HepG2 (cell line): Measurements from ENCODE around the gene CLPTM1. TPM values are rescaled to one million over a fixed set of nuclear protein-coding genes. Genes with fewer than 3 reads are reported as not detected.

Source experiments
- AGO2 ChIP-seq: fragments of 200-400 bp; formaldehyde crosslinking; optimal IDR thresholded peaks from 2 replicates; pipeline ENCODE3; 2017; ENCODE audit warnings: mild to moderate bottlenecking, low read depth, low read length, moderate library complexity
- EED ChIP-seq: sonication (generic); formaldehyde crosslinking; IDR thresholded peaks from 2 replicates; pipeline ENCODE4 v1.5.0; 2020; ENCODE audit warnings: mild to moderate bottlenecking, missing genetic modification reagents
- GTF3A ChIP-seq: sonication (generic); formaldehyde crosslinking; conservative IDR thresholded peaks from 2 replicates; pipeline ENCODE4 v1.4.0; 2020; ENCODE audit warnings: mild to moderate bottlenecking, missing genetic modification reagents
- HDAC6 ChIP-seq: fragments of 200-600 bp; sonication (generic); IDR thresholded peaks from 2 replicates; pipeline ENCODE4 v1.7.0; 2017; ENCODE audit warnings: mild to moderate bottlenecking, antibody characterized with exemption, low read length, low read depth
- HNF4A ChIP-seq: sonication (generic); formaldehyde crosslinking; IDR thresholded peaks from 2 replicates; pipeline ENCODE4 v1.4.0; 2020; ENCODE audit warnings: missing genetic modification reagents
- KDM3A ChIP-seq: IDR thresholded peaks from 2 replicates; pipeline ENCODE4 v1.6.1; 2018; ENCODE audit warnings: low read depth, missing compliant biosample characterization
- NAIF1 ChIP-seq: sonication (generic); formaldehyde crosslinking; IDR thresholded peaks from 2 replicates; pipeline ENCODE4 v1.5.0; 2020; ENCODE audit warnings: mild to moderate bottlenecking, missing genetic modification reagents, borderline replicate concordance
- STAT5B ChIP-seq: sonication (generic); formaldehyde crosslinking; IDR thresholded peaks from 2 replicates; pipeline ENCODE4 v1.4.0; 2020; ENCODE audit warnings: missing genetic modification reagents
- THAP11 ChIP-seq: IDR thresholded peaks from 2 replicates; pipeline ENCODE4 v1.6.1; 2016; ENCODE audit warnings: missing biosample characterization, missing genetic modification reagents
- TP53 ChIP-seq: sonication (generic); formaldehyde crosslinking; conservative IDR thresholded peaks from 2 replicates; pipeline ENCODE4 v1.4.0; 2020; ENCODE audit warnings: missing genetic modification reagents
- ZBTB42 ChIP-seq: sonication (generic); formaldehyde crosslinking; IDR thresholded peaks from 2 replicates; pipeline ENCODE4 v1.5.0; 2020; ENCODE audit warnings: mild to moderate bottlenecking, missing genetic modification reagents
- ZBTB8A ChIP-seq: sonication (generic); formaldehyde crosslinking; IDR thresholded peaks from 2 replicates; pipeline ENCODE4 v1.4.0; 2020; ENCODE audit warnings: mild to moderate bottlenecking, low read depth, missing genetic modification reagents, borderline replicate concordance
- ZMYM4 ChIP-seq: sonication (generic); formaldehyde crosslinking; IDR thresholded peaks from 2 replicates; pipeline ENCODE4 v1.8.1; 2023; ENCODE audit warnings: mild to moderate bottlenecking, missing genetic modification reagents
- ZNF446 ChIP-seq: sonication (generic); formaldehyde crosslinking; IDR thresholded peaks from 2 replicates; pipeline ENCODE4 v1.5.0; 2020; ENCODE audit warnings: mild to moderate bottlenecking, missing genetic modification reagents
- ZNF546 ChIP-seq: sonication (generic); formaldehyde crosslinking; conservative IDR thresholded peaks from 2 replicates; pipeline ENCODE4 v1.8.1; 2023; ENCODE audit warnings: mild to moderate bottlenecking, missing genetic modification reagents
- ZNF616 ChIP-seq: sonication (generic); formaldehyde crosslinking; IDR thresholded peaks from 2 replicates; pipeline ENCODE4 v1.5.0; 2020; ENCODE audit warnings: low read depth, mild to moderate bottlenecking, missing genetic modification reagents
- polyA plus RNA-seq, 8 experiments: library from polyadenylated mRNA; depleted of rRNA in 3 of 8; stranded (reverse) in 7 of 8; unstranded in 1 of 8; fragments of >200 nt; fragmentation: Illumina TruSeq in 4 of 8; extraction: Trizol in 4 of 8; gene quantifications; 2 replicates each; pipeline versions ENCODE4 v1.2.1 to v1.2.3, GENCODE V29; 2011 to 2016; ENCODE audit warnings: low read depth in 4 of 8, missing spikeins in 1 of 8, mixed read lengths in 1 of 8; ENCODE audit not compliant: insufficient read depth in 1 of 8
- total RNA-seq, 5 experiments: library from RNA; depleted of rRNA; stranded (reverse); fragments of >200 nt; fragmentation: Illumina TruSeq; extraction: Trizol; gene quantifications; 2 replicates each; pipeline ENCODE4 v1.2.3, GENCODE V29; 2016; ENCODE audit warnings: low read depth in 1 of 5
- TF ChIP-seq, protein P1 (sequence below): sonication (generic); IDR thresholded peaks from 2 replicates; pipeline ENCODE4 v1.6.1; 2016; ENCODE audit warnings: low read depth, borderline replicate concordance
- TF ChIP-seq, protein P2 (sequence below): sonication (generic); formaldehyde crosslinking; IDR thresholded peaks from 2 replicates; pipeline ENCODE4 v1.8.1; 2022; ENCODE audit warnings: low read depth, mild to moderate bottlenecking, missing genetic modification reagents
- TF ChIP-seq, protein P3 (sequence below): IDR thresholded peaks from 2 replicates; pipeline ENCODE4 v1.6.1; 2016; ENCODE audit warnings: low read depth
- TF ChIP-seq, protein P4 (sequence below): IDR thresholded peaks from 2 replicates; pipeline ENCODE4 v1.6.1; 2016
- TF ChIP-seq, protein P5 (sequence below): sonication (generic); formaldehyde crosslinking; IDR thresholded peaks from 2 replicates; pipeline ENCODE4 v1.9.0; 2021; ENCODE audit warnings: missing genetic modification reagents, mild to moderate bottlenecking, borderline replicate concordance

Gene CLPTM1
- total and polyA plus RNA-seq, 2 of the 13 experiments (the other 11 are each of a cell fraction or from before 2014, with no cell fraction given): 34.9 to 42.8 TPM

- TF ChIP-seq EED (no peak), THAP11 (CRISPR knock-in tag) (peak; percentile 82), ZBTB8A (CRISPR knock-in tag) (no peak), TP53 (CRISPR knock-in tag) (peak; percentile 63; the same call in 1 of the 2 replicates), HNF4A (CRISPR knock-in tag) (peak; percentile 97), ZMYM4 (CRISPR knock-in tag) (peak; percentile 83), STAT5B (CRISPR knock-in tag) (no peak), HDAC6 (no peak), ZBTB42 (CRISPR knock-in tag) (peak; percentile 56; the same call in 1 of the 2 replicates), ZNF546 (peak; percentile 82; the same call in 1 of the 2 replicates), ZNF616 (peak; percentile 72; the same call in 1 of the 2 replicates), NAIF1 (CRISPR knock-in tag) (no peak; the same call in 1 of the 2 replicates), GTF3A (no peak), KDM3A (peak; percentile 99), AGO2 (no peak), ZNF446 (CRISPR knock-in tag) (0 out of 2 replicates have a peak, but pooled peaks have one; percentile 66)
- TF ChIP-seq, protein P1, sequence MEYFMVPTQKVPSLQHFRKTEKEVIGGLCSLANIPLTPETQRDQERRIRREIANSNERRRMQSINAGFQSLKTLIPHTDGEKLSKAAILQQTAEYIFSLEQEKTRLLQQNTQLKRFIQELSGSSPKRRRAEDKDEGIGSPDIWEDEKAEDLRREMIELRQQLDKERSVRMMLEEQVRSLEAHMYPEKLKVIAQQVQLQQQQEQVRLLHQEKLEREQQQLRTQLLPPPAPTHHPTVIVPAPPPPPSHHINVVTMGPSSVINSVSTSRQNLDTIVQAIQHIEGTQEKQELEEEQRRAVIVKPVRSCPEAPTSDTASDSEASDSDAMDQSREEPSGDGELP: peak; percentile 99
- TF ChIP-seq, protein P2, sequence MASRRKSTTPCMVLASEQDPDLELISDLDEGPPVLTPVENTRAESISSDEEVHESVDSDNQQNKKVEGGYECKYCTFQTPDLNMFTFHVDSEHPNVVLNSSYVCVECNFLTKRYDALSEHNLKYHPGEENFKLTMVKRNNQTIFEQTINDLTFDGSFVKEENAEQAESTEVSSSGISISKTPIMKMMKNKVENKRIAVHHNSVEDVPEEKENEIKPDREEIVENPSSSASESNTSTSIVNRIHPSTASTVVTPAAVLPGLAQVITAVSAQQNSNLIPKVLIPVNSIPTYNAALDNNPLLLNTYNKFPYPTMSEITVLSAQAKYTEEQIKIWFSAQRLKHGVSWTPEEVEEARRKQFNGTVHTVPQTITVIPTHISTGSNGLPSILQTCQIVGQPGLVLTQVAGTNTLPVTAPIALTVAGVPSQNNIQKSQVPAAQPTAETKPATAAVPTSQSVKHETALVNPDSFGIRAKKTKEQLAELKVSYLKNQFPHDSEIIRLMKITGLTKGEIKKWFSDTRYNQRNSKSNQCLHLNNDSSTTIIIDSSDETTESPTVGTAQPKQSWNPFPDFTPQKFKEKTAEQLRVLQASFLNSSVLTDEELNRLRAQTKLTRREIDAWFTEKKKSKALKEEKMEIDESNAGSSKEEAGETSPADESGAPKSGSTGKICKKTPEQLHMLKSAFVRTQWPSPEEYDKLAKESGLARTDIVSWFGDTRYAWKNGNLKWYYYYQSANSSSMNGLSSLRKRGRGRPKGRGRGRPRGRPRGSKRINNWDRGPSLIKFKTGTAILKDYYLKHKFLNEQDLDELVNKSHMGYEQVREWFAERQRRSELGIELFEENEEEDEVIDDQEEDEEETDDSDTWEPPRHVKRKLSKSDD (CRISPR knock-in tag): 0 out of 2 replicates have a peak, but pooled peaks have one; percentile 65
- TF ChIP-seq, protein P3, sequence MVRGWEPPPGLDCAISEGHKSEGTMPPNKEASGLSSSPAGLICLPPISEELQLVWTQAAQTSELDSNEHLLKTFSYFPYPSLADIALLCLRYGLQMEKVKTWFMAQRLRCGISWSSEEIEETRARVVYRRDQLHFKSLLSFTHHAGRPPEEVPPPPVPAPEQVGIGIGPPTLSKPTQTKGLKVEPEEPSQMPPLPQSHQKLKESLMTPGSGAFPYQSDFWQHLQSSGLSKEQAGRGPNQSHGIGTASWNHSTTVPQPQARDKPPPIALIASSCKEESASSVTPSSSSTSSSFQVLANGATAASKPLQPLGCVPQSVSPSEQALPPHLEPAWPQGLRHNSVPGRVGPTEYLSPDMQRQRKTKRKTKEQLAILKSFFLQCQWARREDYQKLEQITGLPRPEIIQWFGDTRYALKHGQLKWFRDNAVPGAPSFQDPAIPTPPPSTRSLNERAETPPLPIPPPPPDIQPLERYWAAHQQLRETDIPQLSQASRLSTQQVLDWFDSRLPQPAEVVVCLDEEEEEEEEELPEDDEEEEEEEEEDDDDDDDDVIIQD (CRISPR knock-in tag): peak; percentile 77
- TF ChIP-seq, protein P4, sequence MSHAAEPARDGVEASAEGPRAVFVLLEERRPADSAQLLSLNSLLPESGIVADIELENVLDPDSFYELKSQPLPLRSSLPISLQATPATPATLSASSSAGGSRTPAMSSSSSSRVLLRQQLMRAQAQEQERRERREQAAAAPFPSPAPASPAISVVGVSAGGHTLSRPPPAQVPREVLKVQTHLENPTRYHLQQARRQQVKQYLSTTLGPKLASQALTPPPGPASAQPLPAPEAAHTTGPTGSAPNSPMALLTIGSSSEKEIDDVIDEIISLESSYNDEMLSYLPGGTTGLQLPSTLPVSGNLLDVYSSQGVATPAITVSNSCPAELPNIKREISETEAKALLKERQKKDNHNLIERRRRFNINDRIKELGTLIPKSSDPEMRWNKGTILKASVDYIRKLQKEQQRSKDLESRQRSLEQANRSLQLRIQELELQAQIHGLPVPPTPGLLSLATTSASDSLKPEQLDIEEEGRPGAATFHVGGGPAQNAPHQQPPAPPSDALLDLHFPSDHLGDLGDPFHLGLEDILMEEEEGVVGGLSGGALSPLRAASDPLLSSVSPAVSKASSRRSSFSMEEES (CRISPR knock-in tag): peak; percentile 99
- TF ChIP-seq, protein P5, sequence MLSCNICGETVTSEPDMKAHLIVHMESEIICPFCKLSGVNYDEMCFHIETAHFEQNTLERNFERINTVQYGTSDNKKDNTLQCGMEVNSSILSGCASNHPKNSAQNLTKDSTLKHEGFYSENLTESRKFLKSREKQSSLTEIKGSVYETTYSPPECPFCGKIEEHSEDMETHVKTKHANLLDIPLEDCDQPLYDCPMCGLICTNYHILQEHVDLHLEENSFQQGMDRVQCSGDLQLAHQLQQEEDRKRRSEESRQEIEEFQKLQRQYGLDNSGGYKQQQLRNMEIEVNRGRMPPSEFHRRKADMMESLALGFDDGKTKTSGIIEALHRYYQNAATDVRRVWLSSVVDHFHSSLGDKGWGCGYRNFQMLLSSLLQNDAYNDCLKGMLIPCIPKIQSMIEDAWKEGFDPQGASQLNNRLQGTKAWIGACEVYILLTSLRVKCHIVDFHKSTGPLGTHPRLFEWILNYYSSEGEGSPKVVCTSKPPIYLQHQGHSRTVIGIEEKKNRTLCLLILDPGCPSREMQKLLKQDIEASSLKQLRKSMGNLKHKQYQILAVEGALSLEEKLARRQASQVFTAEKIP (CRISPR knock-in tag): no peak
Measured at GRCh38 chr19:44925114-44925891, 29.9 kb upstream of the CLPTM1 start (continued).
